Upper lobe of right lung (tissue), 1 donor: ENCODE measurements around the gene EFEMP2. TPM values are rescaled to one million over a fixed set of nuclear protein-coding genes. Genes with fewer than 3 reads are reported as not detected.

ENCODE experiments used
- ATAC-seq: fragments of 200-7000 bp; cut with Tn5 transposase; one replicate; pipeline ENCODE4 v1.9.1; 2020; ENCODE audit warnings: mild to moderate bottlenecking, moderate library complexity
- DNase-seq: peaks from one replicate; pipeline ENCODE4 v3.0.0-alpha.2; 2020
- H3K27ac ChIP-seq: fragments of 200-600 bp; one replicate; pipeline ENCODE4 v1.8.0; 2022
- H3K27me3 ChIP-seq: fragments of 200-600 bp; one replicate; pipeline ENCODE4 v1.8.0; 2022; ENCODE audit warnings: mild to moderate bottlenecking
- H3K36me3 ChIP-seq: fragments of 200-600 bp; one replicate; pipeline ENCODE4 v1.8.0; 2022
- H3K4me1 ChIP-seq: fragments of 200-600 bp; one replicate; pipeline ENCODE4 v1.8.0; 2022
- H3K4me3 ChIP-seq: fragments of 200-600 bp; one replicate; pipeline ENCODE4 v1.8.0; 2022; ENCODE audit warnings: mild to moderate bottlenecking
- H3K9me3 ChIP-seq: fragments of 200-600 bp; one replicate; pipeline ENCODE4 v1.8.0; 2022
- CTCF ChIP-seq: fragments of 200-600 bp; IDR thresholded peaks from one replicate; pipeline ENCODE4 v1.8.0; 2022; ENCODE audit warnings: antibody characterized with exemption
- intact Hi-C: fragments of 100-400 bp; cut with DNase I; formaldehyde crosslinking; loops from one replicate; pipeline ENCODE4 v1.11.0; 2022
- total RNA-seq: library from RNA; stranded (reverse); fragmentation: NEBNext Ultra II Directional; extraction: Animal tissue kit (Norgen Biotek cat#: 25700); gene quantifications from one replicate; pipeline ENCODE4 v1.2.1, GENCODE V29; 2021
- donor health status: DM: no; HTN: yes; CAD: no; lungs with severe emphysema.

Gene EFEMP2
- total RNA-seq, 1 donor from 2014 or later, result 62.0 TPM

- intact Hi-C loops, result no loop called here
- ATAC-seq (no peak), DNase-seq (peak; percentile 53)
- Histone ChIP-seq H3K4me3 (no peak overlapping the region), H3K27ac (no peak overlapping the region), H3K36me3 (peaks cover 38% of the 10 kb centered on the region), H3K4me1 (peaks cover 25% of the 10 kb centered on the region), H3K9me3 (no peaks in the 10 kb centered on the region), H3K27me3 (no peaks in the 10 kb centered on the region)
- TF ChIP-seq CTCF, result no peak
These were observed 12.6 kb upstream of the EFEMP2 start for GRCh38 chr11:65885231-65885630.

GRCh38 chr11:65884716-65885092, 12.1 kb upstream of the EFEMP2 start:
- ATAC-seq (peak; percentile 64), DNase-seq (peak; percentile 90)
- intact Hi-C loops, result loop anchor here (5.0 kb wide), 1 partner anchor 103 kb away; no protein-coding TSS in a partner anchor
- no peak overlapping the region for H3K4me3 ChIP-seq
- H3K27ac ChIP-seq, result no peak overlapping the region
- H3K4me1 ChIP-seq, result peaks cover 20% of the 10 kb centered on the region
- H3K9me3 ChIP-seq, result no peaks in the 10 kb centered on the region
- TF ChIP-seq CTCF, result peak; percentile 99
- H3K36me3 ChIP-seq, result peaks cover 38% of the 10 kb centered on the region
- no peaks in the 10 kb centered on the region for H3K27me3 ChIP-seq

GRCh38 chr11:65883786-65884715, 11.5 kb upstream of the EFEMP2 start:
- no peak for DNase-seq

GRCh38 chr11:65883058-65883761, 10.6 kb upstream of the EFEMP2 start:
- Histone ChIP-seq H3K36me3 (peaks cover 38% of the 10 kb centered on the region), H3K4me3 (no peak overlapping the region), H3K9me3 (no peaks in the 10 kb centered on the region), H3K4me1 (peaks cover 12% of the 10 kb centered on the region), H3K27ac (no peak overlapping the region), H3K27me3 (no peaks in the 10 kb centered on the region)
- no peak for ATAC-seq
- intact Hi-C loops, result loop anchor here (5.0 kb wide), 1 partner anchor 104 kb away; no protein-coding TSS in a partner anchor
- TF ChIP-seq CTCF, result no peak
- peak; percentile 56 for DNase-seq

More at GRCh38 chr11:65883786-65884715, 11.5 kb upstream of the EFEMP2 start:
- Histone ChIP-seq H3K36me3 (peaks cover 38% of the 10 kb centered on the region), H3K27me3 (no peaks in the 10 kb centered on the region), H3K9me3 (no peaks in the 10 kb centered on the region), H3K27ac (no peak overlapping the region), H3K4me3 (no peak overlapping the region), H3K4me1 (peaks cover 14% of the 10 kb centered on the region)
- intact Hi-C loops, result loop anchor here (5.0 kb wide), 1 partner anchor 103 kb away; no protein-coding TSS in a partner anchor
- no peak for TF ChIP-seq CTCF
- no peak for ATAC-seq

- no peaks in the 10 kb centered on the region for H3K27me3 ChIP-seq
- DNase-seq, result peak; percentile 59
- no peak overlapping the region for H3K27ac ChIP-seq
- no peak overlapping the region for H3K4me3 ChIP-seq
- peaks cover 6% of the 10 kb centered on the region for H3K4me1 ChIP-seq
- no peak for TF ChIP-seq CTCF
- no peaks in the 10 kb centered on the region for H3K9me3 ChIP-seq
- peaks cover 38% of the 10 kb centered on the region for H3K36me3 ChIP-seq
- ATAC-seq, result no peak
- intact Hi-C loops, result loop anchor here (5.0 kb wide), 1 partner anchor 105 kb away; no protein-coding TSS in a partner anchor
These were observed 9.8 kb upstream of the EFEMP2 start for GRCh38 chr11:65882120-65883057.
